GM23338 (cell line): ENCODE measurements around the gene ERBB4. TPM values are rescaled to one million over a fixed set of nuclear protein-coding genes. Genes with fewer than 3 reads are reported as not detected.

ENCODE experiments used
- ATAC-seq: fragments of 200-7000 bp; cut with Tn5 transposase; 3 replicates; pipeline ENCODE4 v1.9.1; 2020
- DNase-seq: peaks from one replicate; pipeline ENCODE4 v3.0.0-alpha.2; 2015; ENCODE audit warnings: low spot score
- H2AFZ ChIP-seq: fragments of 200-600 bp; sonication (generic); 2 replicates; pipeline ENCODE4 v1.8.0; 2016; ENCODE audit warnings: antibody characterized with exemption, mild to moderate bottlenecking, moderate library complexity
- H3F3A ChIP-seq: fragments of 200-600 bp; sonication (generic); replicated peaks from 2 replicates; pipeline ENCODE4 v1.8.0; 2017; ENCODE audit warnings: antibody characterized with exemption, mixed run types, low read depth
- H3K27ac ChIP-seq: fragments of 200-600 bp; sonication (generic); 2 replicates; pipeline ENCODE4 v1.6.1; 2016; ENCODE audit warnings: low read depth
- H3K27me3 ChIP-seq: fragments of 200-600 bp; sonication (generic); 2 replicates; pipeline ENCODE4 v1.8.0; 2016; ENCODE audit warnings: mild to moderate bottlenecking, mixed run types, moderate library complexity; ENCODE audit not compliant: insufficient read depth
- H3K36me3 ChIP-seq: fragments of 200-600 bp; sonication (generic); 2 replicates; pipeline ENCODE4 v1.8.0; 2016; ENCODE audit warnings: mild to moderate bottlenecking; ENCODE audit not compliant: insufficient read depth
- H3K4me1 ChIP-seq: fragments of 200-600 bp; sonication (generic); 2 replicates; pipeline ENCODE4 v1.8.0; 2016; ENCODE audit warnings: mild to moderate bottlenecking, moderate library complexity; ENCODE audit not compliant: insufficient read depth
- H3K4me2 ChIP-seq: fragments of 200-600 bp; sonication (generic); 2 replicates; pipeline ENCODE4 v1.7.1; 2017; ENCODE audit warnings: mixed run types
- H3K4me3 ChIP-seq: fragments of 200-600 bp; sonication (generic); 2 replicates; pipeline ENCODE4 v1.6.1; 2016; ENCODE audit warnings: mixed run types
- H3K79me2 ChIP-seq: fragments of 200-600 bp; sonication (generic); replicated peaks from 2 replicates; pipeline ENCODE4 v1.8.0; 2017; ENCODE audit warnings: mild to moderate bottlenecking; ENCODE audit not compliant: insufficient read depth
- H3K9me2 ChIP-seq: fragments of 200-600 bp; sonication (generic); 2 replicates; pipeline ENCODE4 v1.8.0; 2017; ENCODE audit not compliant: insufficient read depth
- H4K20me1 ChIP-seq: fragments of 200-600 bp; sonication (generic); replicated peaks from 2 replicates; pipeline ENCODE4 v1.8.0; 2017; ENCODE audit warnings: mild to moderate bottlenecking; ENCODE audit not compliant: insufficient read depth
- H3K27ac Mint-ChIP-seq: 2 replicates; pipeline ENCODE4 v1.8.0; 2020; ENCODE audit warnings: inconsistent platforms, mild to moderate bottlenecking, moderate library complexity, mixed read lengths
- H3K27me3 Mint-ChIP-seq: 3 replicates; pipeline ENCODE4 v1.8.0; 2022; ENCODE audit warnings: low read depth, mild to moderate bottlenecking, moderate library complexity, mixed read lengths, inconsistent platforms; ENCODE audit not compliant: insufficient read depth, poor library complexity
- H3K36me3 Mint-ChIP-seq: 3 replicates; pipeline ENCODE4 v1.8.0; 2021; ENCODE audit warnings: low read depth, mild to moderate bottlenecking, inconsistent platforms, moderate library complexity, mixed read lengths
- H3K4me1 Mint-ChIP-seq: 3 replicates; pipeline ENCODE4 v1.8.0; 2020; ENCODE audit warnings: mild to moderate bottlenecking, inconsistent platforms, mixed read lengths
- H3K4me3 Mint-ChIP-seq: 3 replicates; pipeline ENCODE4 v1.8.0; 2021; ENCODE audit warnings: moderate library complexity, mild to moderate bottlenecking, inconsistent platforms, mixed read lengths
- H3K9me3 Mint-ChIP-seq: 3 replicates; pipeline ENCODE4 v1.8.0; 2020; ENCODE audit warnings: moderate library complexity, mild to moderate bottlenecking, inconsistent platforms, mixed read lengths
- CREB1 ChIP-seq: fragments of 250-450 bp; sonication (Bioruptor Pico); IDR thresholded peaks from 2 replicates; pipeline ENCODE4 v1.5.0; 2020; ENCODE audit warnings: low read depth, mild to moderate bottlenecking, moderate library complexity
- EZH2 ChIP-seq: fragments of 200-600 bp; sonication (generic); IDR thresholded peaks from one replicate; pipeline ENCODE4 v1.8.0; 2017; ENCODE audit warnings: antibody characterized with exemption, mild to moderate bottlenecking, low read depth; ENCODE audit not compliant: unreplicated experiment
- EZH2phosphoT487 ChIP-seq: fragments of 200-600 bp; sonication (generic); IDR thresholded peaks from one replicate; pipeline ENCODE4 v1.8.1; 2018; ENCODE audit warnings: antibody characterized with exemption; ENCODE audit not compliant: unreplicated experiment
- JUNB ChIP-seq: IDR thresholded peaks from one replicate; pipeline ENCODE4 v1.6.1; 2016; ENCODE audit warnings: antibody characterized with exemption; ENCODE audit not compliant: unreplicated experiment
- NANOG ChIP-seq: IDR thresholded peaks from 2 replicates; pipeline ENCODE4 v1.6.1; 2016; ENCODE audit warnings: antibody characterized with exemption, borderline replicate concordance
- POLR2AphosphoS5 ChIP-seq: IDR thresholded peaks from 2 replicates; pipeline ENCODE4 v1.6.1; 2016; ENCODE audit warnings: antibody characterized with exemption, low read depth
- STAT1 ChIP-seq: IDR thresholded peaks from one replicate; pipeline ENCODE4 v1.6.1; 2016; ENCODE audit warnings: antibody characterized with exemption; ENCODE audit not compliant: unreplicated experiment
- ZNF114 ChIP-seq: fragments of 250-450 bp; sonication (Bioruptor Pico); IDR thresholded peaks from 2 replicates; pipeline ENCODE4 v1.5.0; 2020; ENCODE audit warnings: mild to moderate bottlenecking, moderate library complexity
- ZNF331 ChIP-seq: fragments of 250-450 bp; sonication (Bioruptor Pico); IDR thresholded peaks from 2 replicates; pipeline ENCODE4 v1.5.0; 2020; ENCODE audit warnings: low read depth, mild to moderate bottlenecking, moderate library complexity
- polyA plus RNA-seq: library from polyadenylated mRNA; unstranded; fragments of >200 nt; fragmentation: Nextera tagmentation; extraction: Ambion mirVana; gene quantifications from 2 replicates; pipeline ENCODE4 v1.2.1, GENCODE V29; 2016
- total RNA-seq: library from RNA; depleted of rRNA; stranded (reverse); fragments of >200 nt; shearing (Covaris generic); gene quantifications from 2 replicates; pipeline ENCODE4 v1.2.3, GENCODE V29; 2014
- TF ChIP-seq, protein P1 (sequence below): IDR thresholded peaks from one replicate; pipeline ENCODE4 v1.6.1; 2018; ENCODE audit warnings: antibody characterized with exemption; ENCODE audit not compliant: unreplicated experiment
- TF ChIP-seq, protein P2 (sequence below): IDR thresholded peaks from 2 replicates; pipeline ENCODE4 v1.6.1; 2016; ENCODE audit warnings: antibody characterized with exemption
- TF ChIP-seq, protein P3 (sequence below), 2 experiments: fragments of 200-600 bp in 1 of 2; sonication (generic) in 1 of 2; conservative IDR thresholded peaks; 2 replicates each; pipeline versions ENCODE4 v1.5.1 to v1.6.1; 2016 to 2017; ENCODE audit warnings: antibody characterized with exemption in 2 of 2, low read depth in 2 of 2, mild to moderate bottlenecking in 2 of 2, moderate library complexity in 1 of 2
- TF ChIP-seq, protein P4 (sequence below): fragments of 250-450 bp; sonication (Bioruptor Pico); IDR thresholded peaks from 2 replicates; pipeline ENCODE4 v1.5.0; 2020; ENCODE audit warnings: mild to moderate bottlenecking, moderate library complexity

Gene ERBB4
- total and polyA plus RNA-seq, 2 experiments from 2014 or later, result 0.73 to 1.1 TPM

DNA sequence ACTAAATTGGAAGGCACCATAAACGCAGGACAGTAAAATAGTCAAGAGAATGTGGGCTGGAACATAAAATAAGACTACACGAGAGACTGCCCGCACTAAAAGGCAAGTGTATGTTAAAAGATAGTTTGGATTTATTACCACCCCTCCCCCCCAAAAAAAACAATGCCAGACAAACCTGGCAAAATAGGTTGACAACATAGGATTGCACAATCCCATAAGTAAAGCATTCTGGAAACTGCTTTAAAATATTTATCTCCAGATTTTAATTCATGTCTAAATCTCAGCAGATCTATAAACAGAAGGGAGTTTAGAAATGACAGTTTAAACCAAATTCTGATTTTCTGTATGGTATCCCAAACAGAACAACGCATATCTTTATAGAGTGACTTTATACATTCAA, 455.1 kb downstream of the ERBB4 start (continued):
- TF ChIP-seq, protein P1, sequence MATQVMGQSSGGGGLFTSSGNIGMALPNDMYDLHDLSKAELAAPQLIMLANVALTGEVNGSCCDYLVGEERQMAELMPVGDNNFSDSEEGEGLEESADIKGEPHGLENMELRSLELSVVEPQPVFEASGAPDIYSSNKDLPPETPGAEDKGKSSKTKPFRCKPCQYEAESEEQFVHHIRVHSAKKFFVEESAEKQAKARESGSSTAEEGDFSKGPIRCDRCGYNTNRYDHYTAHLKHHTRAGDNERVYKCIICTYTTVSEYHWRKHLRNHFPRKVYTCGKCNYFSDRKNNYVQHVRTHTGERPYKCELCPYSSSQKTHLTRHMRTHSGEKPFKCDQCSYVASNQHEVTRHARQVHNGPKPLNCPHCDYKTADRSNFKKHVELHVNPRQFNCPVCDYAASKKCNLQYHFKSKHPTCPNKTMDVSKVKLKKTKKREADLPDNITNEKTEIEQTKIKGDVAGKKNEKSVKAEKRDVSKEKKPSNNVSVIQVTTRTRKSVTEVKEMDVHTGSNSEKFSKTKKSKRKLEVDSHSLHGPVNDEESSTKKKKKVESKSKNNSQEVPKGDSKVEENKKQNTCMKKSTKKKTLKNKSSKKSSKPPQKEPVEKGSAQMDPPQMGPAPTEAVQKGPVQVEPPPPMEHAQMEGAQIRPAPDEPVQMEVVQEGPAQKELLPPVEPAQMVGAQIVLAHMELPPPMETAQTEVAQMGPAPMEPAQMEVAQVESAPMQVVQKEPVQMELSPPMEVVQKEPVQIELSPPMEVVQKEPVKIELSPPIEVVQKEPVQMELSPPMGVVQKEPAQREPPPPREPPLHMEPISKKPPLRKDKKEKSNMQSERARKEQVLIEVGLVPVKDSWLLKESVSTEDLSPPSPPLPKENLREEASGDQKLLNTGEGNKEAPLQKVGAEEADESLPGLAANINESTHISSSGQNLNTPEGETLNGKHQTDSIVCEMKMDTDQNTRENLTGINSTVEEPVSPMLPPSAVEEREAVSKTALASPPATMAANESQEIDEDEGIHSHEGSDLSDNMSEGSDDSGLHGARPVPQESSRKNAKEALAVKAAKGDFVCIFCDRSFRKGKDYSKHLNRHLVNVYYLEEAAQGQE, result no peak
- TF ChIP-seq EZH2phosphoT487 (no peak), ZNF114 (CRISPR knock-in tag) (no peak)

DNA sequence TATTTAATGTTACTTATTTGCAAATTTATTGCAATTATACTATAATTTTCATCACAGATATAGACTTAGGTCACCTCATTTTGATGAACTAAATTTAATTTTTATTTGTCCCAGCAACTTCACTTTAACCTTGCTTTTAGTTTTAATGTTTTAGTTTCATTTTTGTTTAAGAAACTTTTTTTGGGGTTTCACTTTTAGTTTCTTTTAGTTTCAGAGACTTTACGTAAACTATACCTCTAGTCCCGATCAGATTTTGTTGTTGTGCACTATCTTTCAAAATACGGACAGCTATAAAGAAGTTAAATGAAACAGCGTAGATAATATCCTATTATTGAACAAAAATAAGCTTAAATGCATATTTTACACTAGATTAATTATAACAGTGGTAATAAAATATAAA, 460.5 kb downstream of the ERBB4 start:
- ATAC-seq (no peak), DNase-seq (no peak)
- no peaks in the 10 kb centered on the region for H3K27me3 ChIP-seq
- H3K27ac ChIP-seq, result no peak overlapping the region
- Mint-ChIP-seq H3K36me3 (no peaks in the 10 kb centered on the region), H3K27ac (no peak overlapping the region), H3K4me3 (no peak overlapping the region), H3K27me3 (no peaks in the 10 kb centered on the region), H3K9me3 (no peaks in the 10 kb centered on the region), H3K4me1 (peaks cover 6% of the 10 kb centered on the region; the same call in 2 of the 3 replicates)
- TF ChIP-seq NANOG (no peak), EZH2 (no peak), EZH2phosphoT487 (no peak), ZNF114 (CRISPR knock-in tag) (no peak), STAT1 (no peak), POLR2AphosphoS5 (no peak), ZNF331 (CRISPR knock-in tag) (no peak), JUNB (no peak), CREB1 (no peak)
- TF ChIP-seq, protein P2, sequence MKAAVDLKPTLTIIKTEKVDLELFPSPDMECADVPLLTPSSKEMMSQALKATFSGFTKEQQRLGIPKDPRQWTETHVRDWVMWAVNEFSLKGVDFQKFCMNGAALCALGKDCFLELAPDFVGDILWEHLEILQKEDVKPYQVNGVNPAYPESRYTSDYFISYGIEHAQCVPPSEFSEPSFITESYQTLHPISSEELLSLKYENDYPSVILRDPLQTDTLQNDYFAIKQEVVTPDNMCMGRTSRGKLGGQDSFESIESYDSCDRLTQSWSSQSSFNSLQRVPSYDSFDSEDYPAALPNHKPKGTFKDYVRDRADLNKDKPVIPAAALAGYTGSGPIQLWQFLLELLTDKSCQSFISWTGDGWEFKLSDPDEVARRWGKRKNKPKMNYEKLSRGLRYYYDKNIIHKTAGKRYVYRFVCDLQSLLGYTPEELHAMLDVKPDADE, result no peak
- TF ChIP-seq, protein P3, sequence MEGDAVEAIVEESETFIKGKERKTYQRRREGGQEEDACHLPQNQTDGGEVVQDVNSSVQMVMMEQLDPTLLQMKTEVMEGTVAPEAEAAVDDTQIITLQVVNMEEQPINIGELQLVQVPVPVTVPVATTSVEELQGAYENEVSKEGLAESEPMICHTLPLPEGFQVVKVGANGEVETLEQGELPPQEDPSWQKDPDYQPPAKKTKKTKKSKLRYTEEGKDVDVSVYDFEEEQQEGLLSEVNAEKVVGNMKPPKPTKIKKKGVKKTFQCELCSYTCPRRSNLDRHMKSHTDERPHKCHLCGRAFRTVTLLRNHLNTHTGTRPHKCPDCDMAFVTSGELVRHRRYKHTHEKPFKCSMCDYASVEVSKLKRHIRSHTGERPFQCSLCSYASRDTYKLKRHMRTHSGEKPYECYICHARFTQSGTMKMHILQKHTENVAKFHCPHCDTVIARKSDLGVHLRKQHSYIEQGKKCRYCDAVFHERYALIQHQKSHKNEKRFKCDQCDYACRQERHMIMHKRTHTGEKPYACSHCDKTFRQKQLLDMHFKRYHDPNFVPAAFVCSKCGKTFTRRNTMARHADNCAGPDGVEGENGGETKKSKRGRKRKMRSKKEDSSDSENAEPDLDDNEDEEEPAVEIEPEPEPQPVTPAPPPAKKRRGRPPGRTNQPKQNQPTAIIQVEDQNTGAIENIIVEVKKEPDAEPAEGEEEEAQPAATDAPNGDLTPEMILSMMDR (conservative IDR thresholded peaks at IDR 0.05; ENCODE audit: low read depth in 2 of 2), result no peak
- TF ChIP-seq, protein P4, sequence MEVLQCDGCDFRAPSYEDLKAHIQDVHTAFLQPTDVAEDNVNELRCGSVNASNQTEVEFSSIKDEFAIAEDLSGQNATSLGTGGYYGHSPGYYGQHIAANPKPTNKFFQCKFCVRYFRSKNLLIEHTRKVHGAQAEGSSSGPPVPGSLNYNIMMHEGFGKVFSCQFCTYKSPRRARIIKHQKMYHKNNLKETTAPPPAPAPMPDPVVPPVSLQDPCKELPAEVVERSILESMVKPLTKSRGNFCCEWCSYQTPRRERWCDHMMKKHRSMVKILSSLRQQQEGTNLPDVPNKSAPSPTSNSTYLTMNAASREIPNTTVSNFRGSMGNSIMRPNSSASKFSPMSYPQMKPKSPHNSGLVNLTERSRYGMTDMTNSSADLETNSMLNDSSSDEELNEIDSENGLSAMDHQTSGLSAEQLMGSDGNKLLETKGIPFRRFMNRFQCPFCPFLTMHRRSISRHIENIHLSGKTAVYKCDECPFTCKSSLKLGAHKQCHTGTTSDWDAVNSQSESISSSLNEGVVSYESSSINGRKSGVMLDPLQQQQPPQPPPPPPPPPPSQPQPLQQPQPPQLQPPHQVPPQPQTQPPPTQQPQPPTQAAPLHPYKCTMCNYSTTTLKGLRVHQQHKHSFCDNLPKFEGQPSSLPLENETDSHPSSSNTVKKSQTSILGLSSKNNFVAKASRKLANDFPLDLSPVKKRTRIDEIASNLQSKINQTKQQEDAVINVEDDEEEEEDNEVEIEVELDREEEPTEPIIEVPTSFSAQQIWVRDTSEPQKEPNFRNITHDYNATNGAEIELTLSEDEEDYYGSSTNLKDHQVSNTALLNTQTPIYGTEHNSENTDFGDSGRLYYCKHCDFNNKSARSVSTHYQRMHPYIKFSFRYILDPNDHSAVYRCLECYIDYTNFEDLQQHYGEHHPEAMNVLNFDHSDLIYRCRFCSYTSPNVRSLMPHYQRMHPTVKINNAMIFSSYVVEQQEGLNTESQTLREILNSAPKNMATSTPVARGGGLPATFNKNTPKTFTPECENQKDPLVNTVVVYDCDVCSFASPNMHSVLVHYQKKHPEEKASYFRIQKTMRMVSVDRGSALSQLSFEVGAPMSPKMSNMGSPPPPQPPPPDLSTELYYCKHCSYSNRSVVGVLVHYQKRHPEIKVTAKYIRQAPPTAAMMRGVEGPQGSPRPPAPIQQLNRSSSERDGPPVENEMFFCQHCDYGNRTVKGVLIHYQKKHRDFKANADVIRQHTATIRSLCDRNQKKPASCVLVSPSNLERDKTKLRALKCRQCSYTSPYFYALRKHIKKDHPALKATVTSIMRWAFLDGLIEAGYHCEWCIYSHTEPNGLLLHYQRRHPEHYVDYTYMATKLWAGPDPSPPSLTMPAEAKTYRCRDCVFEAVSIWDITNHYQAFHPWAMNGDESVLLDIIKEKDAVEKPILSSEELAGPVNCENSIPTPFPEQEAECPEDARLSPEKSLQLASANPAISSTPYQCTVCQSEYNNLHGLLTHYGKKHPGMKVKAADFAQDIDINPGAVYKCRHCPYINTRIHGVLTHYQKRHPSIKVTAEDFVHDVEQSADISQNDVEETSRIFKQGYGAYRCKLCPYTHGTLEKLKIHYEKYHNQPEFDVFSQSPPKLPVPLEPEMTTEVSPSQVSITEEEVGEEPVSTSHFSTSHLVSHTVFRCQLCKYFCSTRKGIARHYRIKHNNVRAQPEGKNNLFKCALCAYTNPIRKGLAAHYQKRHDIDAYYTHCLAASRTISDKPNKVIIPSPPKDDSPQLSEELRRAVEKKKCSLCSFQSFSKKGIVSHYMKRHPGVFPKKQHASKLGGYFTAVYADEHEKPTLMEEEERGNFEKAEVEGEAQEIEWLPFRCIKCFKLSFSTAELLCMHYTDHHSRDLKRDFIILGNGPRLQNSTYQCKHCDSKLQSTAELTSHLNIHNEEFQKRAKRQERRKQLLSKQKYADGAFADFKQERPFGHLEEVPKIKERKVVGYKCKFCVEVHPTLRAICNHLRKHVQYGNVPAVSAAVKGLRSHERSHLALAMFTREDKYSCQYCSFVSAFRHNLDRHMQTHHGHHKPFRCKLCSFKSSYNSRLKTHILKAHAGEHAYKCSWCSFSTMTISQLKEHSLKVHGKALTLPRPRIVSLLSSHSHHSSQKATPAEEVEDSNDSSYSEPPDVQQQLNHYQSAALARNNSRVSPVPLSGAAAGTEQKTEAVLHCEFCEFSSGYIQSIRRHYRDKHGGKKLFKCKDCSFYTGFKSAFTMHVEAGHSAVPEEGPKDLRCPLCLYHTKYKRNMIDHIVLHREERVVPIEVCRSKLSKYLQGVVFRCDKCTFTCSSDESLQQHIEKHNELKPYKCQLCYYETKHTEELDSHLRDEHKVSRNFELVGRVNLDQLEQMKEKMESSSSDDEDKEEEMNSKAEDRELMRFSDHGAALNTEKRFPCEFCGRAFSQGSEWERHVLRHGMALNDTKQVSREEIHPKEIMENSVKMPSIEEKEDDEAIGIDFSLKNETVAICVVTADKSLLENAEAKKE (CRISPR knock-in tag), result no peak
- no peaks in the 10 kb centered on the region for H3K9me2 ChIP-seq
- H3K36me3 ChIP-seq, result no peaks in the 10 kb centered on the region
- H4K20me1 ChIP-seq, result no peaks in the 10 kb centered on the region
- no peak overlapping the region for H3K4me2 ChIP-seq
- H3K79me2 ChIP-seq, result no peaks in the 10 kb centered on the region
- H2AFZ ChIP-seq, result no peak overlapping the region
- no peaks in the 10 kb centered on the region for H3F3A ChIP-seq
- H3K4me3 ChIP-seq, result no peak overlapping the region
- no peaks in the 10 kb centered on the region for H3K4me1 ChIP-seq
